Left ventricle myocardium inferior (tissue), 1 donor: ENCODE results near the gene NAA38. TPM values are rescaled to one million over a fixed set of nuclear protein-coding genes. Genes with fewer than 3 reads are reported as not detected.

Experiments
- DNase-seq: peaks from one replicate; pipeline ENCODE4 v3.0.0-alpha.2; 2020
- H3K27ac ChIP-seq: fragments of 200-600 bp; replicated peaks from 2 replicates; pipeline ENCODE4 v1.8.0; 2021
- H3K27me3 ChIP-seq: fragments of 200-600 bp; 2 replicates; pipeline ENCODE4 v1.8.0; 2021; ENCODE audit warnings: low read depth
- H3K36me3 ChIP-seq: fragments of 200-600 bp; 2 replicates; pipeline ENCODE4 v1.8.0; 2021
- H3K4me1 ChIP-seq: fragments of 200-600 bp; 2 replicates; pipeline ENCODE4 v1.8.0; 2021
- H3K4me3 ChIP-seq: fragments of 200-600 bp; 2 replicates; pipeline ENCODE4 v1.8.0; 2021; ENCODE audit warnings: mild to moderate bottlenecking, moderate library complexity
- H3K9me3 ChIP-seq: fragments of 200-600 bp; replicated peaks from 2 replicates; pipeline ENCODE4 v1.8.0; 2021
- intact Hi-C: fragments of 100-400 bp; cut with micrococcal nuclease; formaldehyde crosslinking; loops from one replicate; pipeline ENCODE4 v1.11.0; 2022
- total RNA-seq: library from RNA; stranded (reverse); fragmentation: NEBNext Ultra II Directional; extraction: Animal tissue kit (Norgen Biotek cat#: 25700); gene quantifications from one replicate; pipeline ENCODE4 v1.2.1, GENCODE V29; 2021
- TF ChIP-seq, protein P1 (sequence below): fragments of 200-600 bp; IDR thresholded peaks from 2 replicates; pipeline ENCODE4 v1.8.0; 2021; ENCODE audit warnings: antibody characterized with exemption, mild to moderate bottlenecking, borderline replicate concordance
- donor health status: DM: no; HTN: yes; CAD: no; lungs with severe emphysema.

Gene NAA38
- total RNA-seq, 1 donor from 2014 or later: 89.8 TPM

- intact Hi-C loops: no loop called here
- DNase-seq: no peak
- Histone ChIP-seq H3K36me3 (peaks cover 58% of the 10 kb centered on the region), H3K27ac (peak overlapping the region; percentile 99), H3K4me3 (peak overlapping the region; percentile 18), H3K4me1 (peaks cover 49% of the 10 kb centered on the region), H3K9me3 (no peaks in the 10 kb centered on the region), H3K27me3 (no peaks in the 10 kb centered on the region)
- TF ChIP-seq, protein P1, sequence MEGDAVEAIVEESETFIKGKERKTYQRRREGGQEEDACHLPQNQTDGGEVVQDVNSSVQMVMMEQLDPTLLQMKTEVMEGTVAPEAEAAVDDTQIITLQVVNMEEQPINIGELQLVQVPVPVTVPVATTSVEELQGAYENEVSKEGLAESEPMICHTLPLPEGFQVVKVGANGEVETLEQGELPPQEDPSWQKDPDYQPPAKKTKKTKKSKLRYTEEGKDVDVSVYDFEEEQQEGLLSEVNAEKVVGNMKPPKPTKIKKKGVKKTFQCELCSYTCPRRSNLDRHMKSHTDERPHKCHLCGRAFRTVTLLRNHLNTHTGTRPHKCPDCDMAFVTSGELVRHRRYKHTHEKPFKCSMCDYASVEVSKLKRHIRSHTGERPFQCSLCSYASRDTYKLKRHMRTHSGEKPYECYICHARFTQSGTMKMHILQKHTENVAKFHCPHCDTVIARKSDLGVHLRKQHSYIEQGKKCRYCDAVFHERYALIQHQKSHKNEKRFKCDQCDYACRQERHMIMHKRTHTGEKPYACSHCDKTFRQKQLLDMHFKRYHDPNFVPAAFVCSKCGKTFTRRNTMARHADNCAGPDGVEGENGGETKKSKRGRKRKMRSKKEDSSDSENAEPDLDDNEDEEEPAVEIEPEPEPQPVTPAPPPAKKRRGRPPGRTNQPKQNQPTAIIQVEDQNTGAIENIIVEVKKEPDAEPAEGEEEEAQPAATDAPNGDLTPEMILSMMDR: no peak
Observed at GRCh38 chr17:7852262-7852670, 5.1 kb downstream of the NAA38 start.

- peak; percentile 88 for DNase-seq
- TF ChIP-seq, protein P1: peak; percentile 99
- Histone ChIP-seq H3K4me3 (peak overlapping the region; percentile 18), H3K36me3 (peaks cover 64% of the 10 kb centered on the region), H3K27me3 (no peaks in the 10 kb centered on the region), H3K27ac (peak overlapping the region; percentile 99), H3K4me1 (peaks cover 46% of the 10 kb centered on the region), H3K9me3 (no peaks in the 10 kb centered on the region)
- intact Hi-C loops: no loop called here
Observed at GRCh38 chr17:7851438-7852261, 5.7 kb downstream of the NAA38 start.

DNA sequence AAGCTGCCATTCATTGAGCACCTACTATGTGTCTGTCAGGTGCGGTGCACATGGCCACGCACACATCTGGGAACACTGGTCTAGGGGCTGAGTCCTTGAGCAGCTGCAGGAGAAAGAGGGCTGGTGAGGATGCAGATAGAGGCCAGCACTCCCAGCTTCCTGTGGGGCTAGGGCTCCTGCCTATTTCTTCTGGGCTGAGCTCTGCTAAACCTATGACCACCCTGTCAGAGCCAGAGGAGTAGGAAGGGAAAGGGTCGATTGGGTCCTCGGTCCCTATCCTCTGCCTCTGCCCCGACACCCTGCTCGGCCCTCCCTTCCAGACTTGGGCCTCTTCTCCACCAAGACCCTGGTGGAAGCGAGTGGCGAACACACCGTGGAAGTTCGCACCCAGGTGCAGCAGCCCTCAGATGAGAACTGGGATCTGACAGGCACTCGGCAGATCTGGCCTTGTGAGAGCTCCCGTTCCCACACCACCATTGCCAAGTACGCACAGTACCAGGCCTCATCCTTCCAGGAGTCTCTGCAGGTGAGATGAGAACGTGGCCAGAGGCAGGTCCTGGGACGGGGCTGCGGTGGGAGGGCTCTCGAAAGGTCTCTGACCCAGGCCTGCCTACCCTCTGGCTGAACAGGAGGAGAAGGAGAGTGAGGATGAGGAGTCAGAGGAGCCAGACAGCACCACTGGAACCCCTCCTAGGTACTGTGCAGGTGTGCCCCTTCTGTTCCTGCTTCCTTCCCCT is 6.5 kb downstream of the NAA38 start:
- DNase-seq: no peak
- no peak overlapping the region for H3K4me3 ChIP-seq
- H3K36me3 ChIP-seq: peaks cover 71% of the 10 kb centered on the region
- peaks cover 44% of the 10 kb centered on the region for H3K4me1 ChIP-seq
- TF ChIP-seq, protein P1: no peak
- intact Hi-C loops: no loop called here
- no peak overlapping the region for H3K27ac ChIP-seq
- H3K27me3 ChIP-seq: no peaks in the 10 kb centered on the region
- H3K9me3 ChIP-seq: no peaks in the 10 kb centered on the region

DNA sequence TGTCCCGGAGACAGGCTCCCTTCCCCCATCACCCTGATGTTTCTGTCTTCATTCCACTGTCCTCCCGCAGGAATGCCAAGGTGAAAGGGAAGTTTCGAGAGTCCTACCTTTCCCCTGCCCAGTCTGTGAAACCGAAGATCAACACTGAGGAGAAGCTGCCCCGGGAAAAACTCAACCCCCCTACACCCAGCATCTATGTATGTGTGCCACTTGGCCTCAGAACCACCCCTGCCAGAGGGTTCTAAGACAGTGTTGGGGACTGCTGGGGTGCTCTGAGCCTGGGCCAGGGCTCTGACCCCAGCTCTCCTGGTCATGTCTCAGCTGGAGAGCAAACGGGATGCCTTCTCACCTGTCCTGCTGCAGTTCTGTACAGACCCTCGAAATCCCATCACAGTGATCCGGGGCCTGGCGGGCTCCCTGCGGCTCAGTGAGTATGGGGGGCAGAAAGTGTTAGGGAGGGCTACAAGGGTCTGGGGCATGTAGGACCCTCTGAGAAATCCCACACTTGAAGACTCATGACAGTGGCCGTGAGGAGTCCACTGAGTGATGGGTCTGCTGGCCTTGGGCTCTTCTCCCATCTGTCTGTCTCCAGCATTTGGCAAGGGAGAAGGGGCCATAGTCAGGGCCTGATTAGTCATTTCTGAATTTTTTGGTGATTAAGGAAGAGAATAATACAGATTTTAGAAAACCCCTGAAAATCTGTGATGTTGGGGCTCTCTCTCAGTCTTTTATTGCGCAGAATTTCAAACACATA is 7.4 kb downstream of the NAA38 start:
- Histone ChIP-seq H3K27me3 (no peaks in the 10 kb centered on the region), H3K36me3 (peaks cover 76% of the 10 kb centered on the region), H3K27ac (no peak overlapping the region), H3K9me3 (no peaks in the 10 kb centered on the region), H3K4me3 (no peak overlapping the region), H3K4me1 (peaks cover 44% of the 10 kb centered on the region)
- TF ChIP-seq, protein P1: no peak
- no peak for DNase-seq
- intact Hi-C loops: no loop called here

- no peak overlapping the region for H3K27ac ChIP-seq
Observed at GRCh38 chr17:7849130-7849750, 8.1 kb downstream of the NAA38 start.

More at GRCh38 chr17:7849130-7849750, 8.1 kb downstream of the NAA38 start:
- Histone ChIP-seq H3K4me3 (no peak overlapping the region), H3K9me3 (no peaks in the 10 kb centered on the region), H3K27me3 (no peaks in the 10 kb centered on the region), H3K4me1 (peaks cover 46% of the 10 kb centered on the region), H3K36me3 (peaks cover 76% of the 10 kb centered on the region)
- intact Hi-C loops: no loop called here
- TF ChIP-seq, protein P1: no peak
- DNase-seq: no peak
